Epithelial cell of esophagus (primary cell): ENCODE measurements around the gene RASSF8.
A peak's percentile ranks its signal among the peaks of the same experiment; 100 is the strongest.

Experiments used
- DNase-seq: peaks from one replicate; pipeline ENCODE4 v3.0.0; 2010; ENCODE audit warnings: low read depth
- H3K4me3 ChIP-seq: 2 replicates; pipeline ENCODE4 v1.5.1; 2011; ENCODE audit warnings: mild to moderate bottlenecking, low read length, control low read depth
- TF ChIP-seq, protein P1 (sequence below): IDR thresholded peaks from 2 replicates; pipeline ENCODE4 v1.5.1; 2011; ENCODE audit warnings: low read depth, mild to moderate bottlenecking, low read length, control low read depth, inconsistent platforms; ENCODE audit not compliant: insufficient read depth; ENCODE audit errors: missing control alignments

The RASSF8 gene

GRCh38 chr12:26021534-26021933 lies 63.1 kb downstream of the RASSF8 start:
- TF ChIP-seq, protein P1, sequence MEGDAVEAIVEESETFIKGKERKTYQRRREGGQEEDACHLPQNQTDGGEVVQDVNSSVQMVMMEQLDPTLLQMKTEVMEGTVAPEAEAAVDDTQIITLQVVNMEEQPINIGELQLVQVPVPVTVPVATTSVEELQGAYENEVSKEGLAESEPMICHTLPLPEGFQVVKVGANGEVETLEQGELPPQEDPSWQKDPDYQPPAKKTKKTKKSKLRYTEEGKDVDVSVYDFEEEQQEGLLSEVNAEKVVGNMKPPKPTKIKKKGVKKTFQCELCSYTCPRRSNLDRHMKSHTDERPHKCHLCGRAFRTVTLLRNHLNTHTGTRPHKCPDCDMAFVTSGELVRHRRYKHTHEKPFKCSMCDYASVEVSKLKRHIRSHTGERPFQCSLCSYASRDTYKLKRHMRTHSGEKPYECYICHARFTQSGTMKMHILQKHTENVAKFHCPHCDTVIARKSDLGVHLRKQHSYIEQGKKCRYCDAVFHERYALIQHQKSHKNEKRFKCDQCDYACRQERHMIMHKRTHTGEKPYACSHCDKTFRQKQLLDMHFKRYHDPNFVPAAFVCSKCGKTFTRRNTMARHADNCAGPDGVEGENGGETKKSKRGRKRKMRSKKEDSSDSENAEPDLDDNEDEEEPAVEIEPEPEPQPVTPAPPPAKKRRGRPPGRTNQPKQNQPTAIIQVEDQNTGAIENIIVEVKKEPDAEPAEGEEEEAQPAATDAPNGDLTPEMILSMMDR = no peak
- H3K4me3 ChIP-seq = no peak overlapping the region
- no peak for DNase-seq

- TF ChIP-seq, protein P1 = no peak
- no peak overlapping the region for H3K4me3 ChIP-seq
- DNase-seq = no peak
Measured at GRCh38 chr12:26022043-26022442, 63.6 kb downstream of the RASSF8 start.

- no peak overlapping the region for H3K4me3 ChIP-seq
- TF ChIP-seq, protein P1 = no peak
Measured at GRCh38 chr12:26026713-26027112, 68.2 kb downstream of the RASSF8 start.

DNA sequence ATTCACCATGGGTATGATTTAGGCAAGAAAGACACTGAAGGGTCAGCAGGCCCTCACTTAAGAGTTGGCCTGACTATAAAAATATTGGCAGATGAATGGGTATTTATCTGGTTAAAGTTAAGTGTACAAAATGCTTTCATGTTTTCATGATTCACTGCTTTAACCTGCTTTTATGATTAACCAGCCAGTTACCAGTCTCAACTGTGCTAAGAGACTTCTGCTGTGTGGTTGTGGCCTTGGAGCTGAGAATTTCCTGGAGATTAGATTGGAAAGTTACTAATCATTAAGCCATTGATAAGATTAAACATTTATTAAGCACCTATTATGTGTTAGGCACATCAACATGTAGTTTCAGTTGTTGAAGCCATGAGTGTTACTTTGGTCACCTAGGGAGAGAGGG lies 68.9 kb downstream of the RASSF8 start:
- H3K4me3 ChIP-seq = no peak overlapping the region
- TF ChIP-seq, protein P1 = no peak
- DNase-seq = peak; percentile 8

More at GRCh38 chr12:26026713-26027112, 68.2 kb downstream of the RASSF8 start:
- no peak for DNase-seq

DNA sequence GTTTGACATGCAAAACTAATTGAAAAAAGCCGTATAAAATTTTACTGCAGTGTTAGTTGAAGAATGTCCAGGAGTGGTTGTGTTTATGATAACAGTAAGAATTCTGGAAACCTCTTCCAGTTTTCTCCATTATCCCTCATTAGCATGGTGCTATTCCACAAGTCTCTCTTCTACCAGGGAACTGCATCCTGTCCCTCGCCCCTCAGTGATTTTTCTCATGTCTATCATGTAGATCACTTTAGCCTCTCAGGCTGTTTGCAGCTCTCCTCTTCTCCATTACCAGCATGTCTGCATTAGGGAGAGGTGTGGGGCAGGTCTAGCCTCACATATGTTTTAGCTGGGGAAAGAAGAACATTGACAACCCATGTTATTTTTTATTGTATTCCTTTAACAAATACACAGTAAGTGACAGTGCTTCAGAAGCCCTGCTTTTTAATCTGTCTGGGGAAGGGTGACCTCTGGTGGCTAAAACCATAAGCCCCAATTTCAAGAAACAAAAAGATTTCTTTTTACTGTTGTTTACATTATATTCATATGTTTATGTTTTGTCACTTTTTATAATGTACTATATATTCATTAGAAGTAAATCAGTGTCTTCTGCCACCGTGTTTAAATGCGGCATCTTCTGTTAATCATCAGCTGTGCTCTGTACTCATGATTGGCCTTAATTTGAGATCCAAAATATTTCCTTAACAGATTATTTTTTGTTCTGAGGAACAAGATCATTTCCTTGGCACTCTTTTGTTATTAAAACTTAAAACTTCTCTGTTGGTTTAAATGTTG lies 70.7 kb downstream of the RASSF8 start:
- peak; percentile 62 for DNase-seq
- TF ChIP-seq, protein P1 = peak; percentile 77

DNA sequence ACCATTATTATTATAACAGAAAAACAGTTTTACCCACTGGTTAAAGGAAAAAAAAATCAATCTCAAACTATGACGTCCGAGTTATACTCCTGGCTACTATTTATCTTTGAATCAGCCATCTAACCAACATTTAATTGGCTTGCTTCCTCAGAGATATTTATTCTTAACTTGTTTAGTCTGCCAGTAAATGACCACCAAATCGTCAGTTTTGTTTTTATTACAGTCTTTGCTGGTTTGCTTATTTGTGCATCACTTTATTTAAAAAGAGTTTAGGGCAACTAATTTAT lies 71.2 kb downstream of the RASSF8 start:
- no peak overlapping the region for H3K4me3 ChIP-seq
- TF ChIP-seq, protein P1 = no peak
- no peak for DNase-seq

More for the DNA sequence above, 70.7 kb downstream of the RASSF8 start:
- H3K4me3 ChIP-seq = no peak overlapping the region

DNA sequence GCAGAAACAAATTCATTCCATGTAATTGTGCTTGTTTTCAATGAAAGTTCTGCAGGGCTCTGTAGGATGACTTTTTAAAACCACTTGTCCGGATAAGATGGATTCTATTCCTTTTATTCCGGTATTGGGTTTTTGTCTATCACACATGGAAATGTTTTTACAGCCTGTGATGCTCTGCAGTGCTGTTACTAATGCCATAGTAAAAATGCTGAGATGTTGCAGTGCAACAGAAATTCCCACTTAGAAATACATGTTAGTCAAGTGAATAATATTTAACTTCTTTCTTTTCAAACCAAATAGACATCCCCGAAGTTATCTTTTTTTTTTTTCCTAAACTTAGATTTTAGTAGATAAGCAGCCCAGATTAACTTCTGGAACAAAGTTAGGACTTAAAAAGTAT lies 71.9 kb downstream of the RASSF8 start:
- TF ChIP-seq, protein P1 = no peak
- no peak overlapping the region for H3K4me3 ChIP-seq
- no peak for DNase-seq
